IMR-90 (cell line): ENCODE results near the gene RAB1B. TPM values are rescaled to one million over a fixed set of nuclear protein-coding genes. Genes with fewer than 3 reads are reported as not detected.

Experiments used
- ATAC-seq: fragments of 200-7000 bp; cut with Tn5 transposase; 2 replicates; pipeline ENCODE4 v1.9.1; 2020; ENCODE audit warnings: low read depth, mild to moderate bottlenecking, moderate library complexity
- BruUV-seq: library from RNA; stranded (reverse); fragments of 400-500 nt; replicated peaks from 2 replicates; lab custom pipeline; 2021; lab: Mats Ljungman, UMichigan
- CTCF ChIA-PET: fragments of 300-600 bp; formaldehyde crosslinking; extraction: SDS; loops from one replicate; lab custom pipeline; 2021; ENCODE audit warnings: antibody characterized with exemption; lab: Yijun Ruan, JAX
- POLR2A ChIA-PET: fragments of 300-600 bp; sonication (Branson Sonifier 250); formaldehyde crosslinking; loops from one replicate; lab custom pipeline; 2022; ENCODE audit warnings: antibody characterized with exemption; ENCODE audit not compliant: unreplicated experiment; lab: Charles Lee
- DNase-seq: peaks from one replicate; pipeline ENCODE4 v3.0.0; 2013
- H2AFZ ChIP-seq: replicated peaks from 2 replicates; pipeline ENCODE3; 2013; ENCODE audit warnings: low read length, mild to moderate bottlenecking; ENCODE audit not compliant: poor library complexity
- H2AK5ac ChIP-seq: 2 replicates; pipeline ENCODE4 v1.6.1; 2013; ENCODE audit warnings: low read depth, low read length, inconsistent platforms
- H2AK9ac ChIP-seq: replicated peaks from 2 replicates; pipeline ENCODE3; 2013; ENCODE audit warnings: mild to moderate bottlenecking, low read depth, low read length, moderate library complexity; ENCODE audit not compliant: poor library complexity
- H2BK120ac ChIP-seq: 2 replicates; pipeline ENCODE4 v1.6.1; 2013; ENCODE audit warnings: low read depth, low read length, inconsistent platforms
- H2BK15ac ChIP-seq: 3 replicates; pipeline ENCODE4 v1.6.1; 2013; ENCODE audit warnings: low read depth, low read length, inconsistent platforms
- H2BK20ac ChIP-seq: 2 replicates; pipeline ENCODE4 v1.6.1; 2013; ENCODE audit warnings: low read depth, mild to moderate bottlenecking, inconsistent platforms, low read length, moderate library complexity
- H2BK5ac ChIP-seq: 2 replicates; pipeline ENCODE4 v1.6.1; 2013; ENCODE audit warnings: mild to moderate bottlenecking, low read depth, low read length, inconsistent platforms; ENCODE audit not compliant: poor library complexity, severe bottlenecking
- H3K14ac ChIP-seq: replicated peaks from 2 replicates; pipeline ENCODE4 v1.6.1; 2013; ENCODE audit warnings: low read depth, low read length, inconsistent platforms
- H3K18ac ChIP-seq: 2 replicates; pipeline ENCODE4 v1.6.1; 2013; ENCODE audit warnings: low read depth, low read length, control low read depth
- H3K23ac ChIP-seq: 2 replicates; pipeline ENCODE4 v1.6.1; 2013; ENCODE audit warnings: low read depth, low read length, inconsistent platforms
- H3K27ac ChIP-seq: 2 replicates; pipeline ENCODE4 v1.5.1; 2013; ENCODE audit warnings: mild to moderate bottlenecking, control low read depth, low read length; ENCODE audit not compliant: insufficient read depth
- H3K27me3 ChIP-seq: 2 replicates; pipeline ENCODE4 v1.6.1; 2013; ENCODE audit warnings: low read length; ENCODE audit not compliant: control insufficient read depth, insufficient read depth
- H3K36me3 ChIP-seq: 2 replicates; pipeline ENCODE4 v1.6.1; 2013; ENCODE audit warnings: low read length, mixed read lengths; ENCODE audit not compliant: control insufficient read depth, insufficient read depth
- H3K4ac ChIP-seq: 2 replicates; pipeline ENCODE4 v1.6.1; 2013; ENCODE audit warnings: low read depth, low read length, inconsistent platforms
- H3K4me1 ChIP-seq: 2 replicates; pipeline ENCODE4 v1.6.1; 2013; ENCODE audit warnings: low read length, mixed read lengths; ENCODE audit not compliant: control insufficient read depth, insufficient read depth
- H3K4me2 ChIP-seq: 2 replicates; pipeline ENCODE4 v1.6.1; 2013; ENCODE audit warnings: low read depth, mild to moderate bottlenecking, control low read depth, low read length, moderate library complexity
- H3K4me3 ChIP-seq: 2 replicates; pipeline ENCODE4 v1.5.1; 2013; ENCODE audit warnings: low read depth, mild to moderate bottlenecking, control low read depth, low read length, moderate library complexity; ENCODE audit not compliant: insufficient read depth
- H3K56ac ChIP-seq: 2 replicates; pipeline ENCODE4 v1.6.1; 2013; ENCODE audit warnings: low read length, inconsistent platforms; ENCODE audit not compliant: insufficient read depth; ENCODE audit errors: extremely low read depth
- H3K79me1 ChIP-seq, 2 experiments: 2 replicates each; pipeline ENCODE4 v1.6.1; 2013; ENCODE audit warnings: low read length in 2 of 2, inconsistent platforms in 1 of 2, low read depth in 1 of 2
- H3K9ac ChIP-seq: 2 replicates; pipeline ENCODE4 v1.6.1; 2013; ENCODE audit warnings: low read depth, low read length, control low read depth
- H3K9me1 ChIP-seq: 2 replicates; pipeline ENCODE4 v1.6.1; 2013; ENCODE audit warnings: low read length, inconsistent platforms; ENCODE audit not compliant: insufficient read depth
- H3K9me3 ChIP-seq: 2 replicates; pipeline ENCODE4 v1.6.1; 2013; ENCODE audit warnings: low read length; ENCODE audit not compliant: control insufficient read depth, insufficient read depth
- H4K20me1 ChIP-seq: 2 replicates; pipeline ENCODE4 v1.6.1; 2013; ENCODE audit warnings: low read length, inconsistent platforms; ENCODE audit not compliant: insufficient read depth
- H4K5ac ChIP-seq: 2 replicates; pipeline ENCODE4 v1.6.1; 2013; ENCODE audit warnings: mild to moderate bottlenecking, low read depth, low read length, control low read depth
- H4K8ac ChIP-seq, 2 experiments: 2 replicates each; pipeline ENCODE4 v1.6.1; 2013; ENCODE audit warnings: low read depth in 2 of 2, low read length in 2 of 2, control low read depth in 1 of 2, inconsistent platforms in 1 of 2
- H4K91ac ChIP-seq: 2 replicates; pipeline ENCODE4 v1.6.1; 2013; ENCODE audit warnings: low read depth, low read length, inconsistent platforms; ENCODE audit not compliant: insufficient read depth
- POLR2A ChIP-seq: IDR thresholded peaks from 2 replicates; pipeline ENCODE4 v1.6.1; 2012; ENCODE audit warnings: mild to moderate bottlenecking, low read depth, low read length
- WGBS, 2 experiments: methylation state at CpG; one replicate each; pipeline versions ENCODE4 v1.1.5 to v1.1.7; 2013; ENCODE audit warnings: missing lambda C conversion rate in 2 of 2; ENCODE audit not compliant: insufficient read length in 1 of 2; ENCODE audit errors: extremely low coverage in 2 of 2; 5-methylcytosine and 5-hydroxymethylcytosine counted together
- dilution Hi-C: fragments of 300-500 bp; cut with HindIII; formaldehyde crosslinking; loops from one replicate; pipeline ENCODE4 v1.14.3; 2018; ENCODE audit warnings: low sequenced_read_pairs; ENCODE audit not compliant: unreplicated experiment
- in situ Hi-C: fragments of 300-500 bp; cut with MboI; formaldehyde crosslinking; loops from 3 replicates; pipeline ENCODE4 v1.14.3; 2019; ENCODE audit warnings: low sequenced_read_pairs, inconsistent platforms, mixed read lengths
- intact Hi-C: fragments of 100-400 bp; cut with micrococcal nuclease; formaldehyde crosslinking; loops from 2 replicates; pipeline ENCODE4 v1.10.0; 2022
- polyA plus RNA-seq, 3 experiments: library from polyadenylated mRNA; depleted of rRNA; stranded (reverse); fragments of >200 nt; gene quantifications; 2 replicates each; pipeline ENCODE4 v1.2.3, GENCODE V29; 2012; ENCODE audit warnings: low replicate concordance in 1 of 3
- total RNA-seq: library from RNA; depleted of rRNA; stranded (reverse); fragments of >200 nt; gene quantifications from 2 replicates; pipeline ENCODE4 v1.2.3, GENCODE V29; 2012
- TF ChIP-seq, protein P1 (sequence below): conservative IDR thresholded peaks from 2 replicates; pipeline ENCODE4 v1.5.1; 2012; ENCODE audit warnings: mild to moderate bottlenecking, low read depth, low read length, improper control_type of control experiment
- TF ChIP-seq, protein P2 (sequence below): fragments of 150-350 bp; IDR thresholded peaks from 2 replicates; pipeline ENCODE4 v1.6.1; 2016; ENCODE audit warnings: low read depth, mild to moderate bottlenecking, low read length, moderate library complexity, borderline replicate concordance

RAB1B gene
- total and polyA plus RNA-seq, 2 of the 4 experiments (the other 2 are of a cell fraction): 83.7 to 248 TPM

DNA sequence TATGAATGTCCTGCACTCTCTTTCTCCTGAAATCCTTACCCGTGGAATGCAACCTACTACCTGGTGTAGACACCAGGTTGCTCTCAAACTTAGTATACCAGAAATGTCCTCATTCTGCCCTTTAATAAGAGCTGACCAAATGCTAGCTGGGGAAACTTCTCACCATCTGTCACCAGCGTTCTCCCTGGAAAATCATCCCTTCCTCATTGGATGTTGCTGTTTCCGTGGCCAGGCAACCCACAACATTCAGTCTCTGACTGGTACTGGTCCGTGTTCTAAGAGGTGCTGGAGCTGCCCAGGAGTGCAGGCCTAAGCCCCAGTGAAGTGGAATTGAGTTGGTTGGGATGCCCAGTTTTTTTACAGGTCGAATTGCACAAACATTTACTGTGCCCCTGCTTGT lies 40.7 kb upstream of the RAB1B start:
- ATAC-seq (no peak), DNase-seq (no peak)
- Histone ChIP-seq H3K9me3 (no peaks in the 10 kb centered on the region), H3K4me2 (no peak overlapping the region), H3K4ac (no peak overlapping the region), H3K23ac (no peak overlapping the region), H2BK15ac (no peak overlapping the region), H3K14ac (no peak overlapping the region), H3K9ac (no peak overlapping the region), H3K9me1 (no peaks in the 10 kb centered on the region; the same call in 1 of the 2 replicates), H3K27me3 (no peaks in the 10 kb centered on the region), H2BK5ac (no peak overlapping the region), H2AK5ac (no peak overlapping the region), H2BK120ac (no peak overlapping the region), H4K91ac (no peak overlapping the region), H3K56ac (no peak overlapping the region), H3K79me1 (peaks cover 0 to 2% of the 10 kb centered on the region in 2 experiments; a peak in 1 of 4 replicates), H3K27ac (no peak overlapping the region), H3K18ac (no peak overlapping the region), H4K8ac (no peak overlapping the region), H2AK9ac (no peak overlapping the region), H3K4me3 (no peak overlapping the region), H3K36me3 (peaks cover 40% of the 10 kb centered on the region), H4K20me1 (no peaks in the 10 kb centered on the region), H4K5ac (no peak overlapping the region), H2BK20ac (no peak overlapping the region), H3K4me1 (no peaks in the 10 kb centered on the region), H2AFZ (no peak overlapping the region)
- CTCF ChIA-PET: no interaction called here
- BruUV-seq: no TSS peak
- dilution Hi-C loops (no loop called here), in situ Hi-C loops (no loop called here), intact Hi-C loops (no loop called here)
- POLR2A ChIA-PET: no interaction called here
- 88% methylated on average over 1 of the region's 5 CpGs; no CpG with 5 or more reads in 1 of the 2 experiments for WGBS, 2 experiments
- TF ChIP-seq, protein P1, sequence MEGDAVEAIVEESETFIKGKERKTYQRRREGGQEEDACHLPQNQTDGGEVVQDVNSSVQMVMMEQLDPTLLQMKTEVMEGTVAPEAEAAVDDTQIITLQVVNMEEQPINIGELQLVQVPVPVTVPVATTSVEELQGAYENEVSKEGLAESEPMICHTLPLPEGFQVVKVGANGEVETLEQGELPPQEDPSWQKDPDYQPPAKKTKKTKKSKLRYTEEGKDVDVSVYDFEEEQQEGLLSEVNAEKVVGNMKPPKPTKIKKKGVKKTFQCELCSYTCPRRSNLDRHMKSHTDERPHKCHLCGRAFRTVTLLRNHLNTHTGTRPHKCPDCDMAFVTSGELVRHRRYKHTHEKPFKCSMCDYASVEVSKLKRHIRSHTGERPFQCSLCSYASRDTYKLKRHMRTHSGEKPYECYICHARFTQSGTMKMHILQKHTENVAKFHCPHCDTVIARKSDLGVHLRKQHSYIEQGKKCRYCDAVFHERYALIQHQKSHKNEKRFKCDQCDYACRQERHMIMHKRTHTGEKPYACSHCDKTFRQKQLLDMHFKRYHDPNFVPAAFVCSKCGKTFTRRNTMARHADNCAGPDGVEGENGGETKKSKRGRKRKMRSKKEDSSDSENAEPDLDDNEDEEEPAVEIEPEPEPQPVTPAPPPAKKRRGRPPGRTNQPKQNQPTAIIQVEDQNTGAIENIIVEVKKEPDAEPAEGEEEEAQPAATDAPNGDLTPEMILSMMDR: no peak
- TF ChIP-seq POLR2A: no peak
- TF ChIP-seq, protein P2, sequence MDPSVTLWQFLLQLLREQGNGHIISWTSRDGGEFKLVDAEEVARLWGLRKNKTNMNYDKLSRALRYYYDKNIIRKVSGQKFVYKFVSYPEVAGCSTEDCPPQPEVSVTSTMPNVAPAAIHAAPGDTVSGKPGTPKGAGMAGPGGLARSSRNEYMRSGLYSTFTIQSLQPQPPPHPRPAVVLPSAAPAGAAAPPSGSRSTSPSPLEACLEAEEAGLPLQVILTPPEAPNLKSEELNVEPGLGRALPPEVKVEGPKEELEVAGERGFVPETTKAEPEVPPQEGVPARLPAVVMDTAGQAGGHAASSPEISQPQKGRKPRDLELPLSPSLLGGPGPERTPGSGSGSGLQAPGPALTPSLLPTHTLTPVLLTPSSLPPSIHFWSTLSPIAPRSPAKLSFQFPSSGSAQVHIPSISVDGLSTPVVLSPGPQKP: no peak
